GM12875 (cell line): ENCODE data around the gene ARFIP1.

ENCODE experiments used
- H3K4me3 ChIP-seq: one replicate; pipeline ENCODE4 v1.5.1; 2011; ENCODE audit warnings: low read depth, low read length, control low read depth
- CTCF ChIP-seq: IDR thresholded peaks from 2 replicates; pipeline ENCODE4 v1.5.1; 2011; ENCODE audit warnings: low read depth, mild to moderate bottlenecking, control low read depth, inconsistent platforms, low read length, moderate library complexity, borderline replicate concordance; ENCODE audit not compliant: insufficient read depth

The ARFIP1 gene

GRCh38 chr4:152773953-152774352, 5.8 kb upstream of the ARFIP1 start:
- TF ChIP-seq CTCF: no peak
- H3K4me3 ChIP-seq: no peak overlapping the region

GRCh38 chr4:152776352-152776751, 3.4 kb upstream of the ARFIP1 start:
- no peak for TF ChIP-seq CTCF
- no peak overlapping the region for H3K4me3 ChIP-seq

- TF ChIP-seq CTCF: no peak
- no peak overlapping the region for H3K4me3 ChIP-seq
These were observed 2.3 kb upstream of the ARFIP1 start for GRCh38 chr4:152777488-152777887.

- H3K4me3 ChIP-seq: peak overlapping the region; percentile 89
- TF ChIP-seq CTCF: no peak
These were observed 870 bp upstream of the ARFIP1 start for GRCh38 chr4:152778656-152779512.

GRCh38 chr4:152780267-152780778, 569 bp downstream of the ARFIP1 start:
- TF ChIP-seq CTCF: no peak

GRCh38 chr4:152784490-152785350, 5.0 kb downstream of the ARFIP1 start:
- TF ChIP-seq CTCF: no peak

More at GRCh38 chr4:152780267-152780778, 569 bp downstream of the ARFIP1 start:
- peak overlapping the region; percentile 89 for H3K4me3 ChIP-seq

More at GRCh38 chr4:152784490-152785350, 5.0 kb downstream of the ARFIP1 start:
- H3K4me3 ChIP-seq: no peak overlapping the region
